HepG2 (cell line): ENCODE measurements around the gene PDE4D. TPM values are rescaled to one million over a fixed set of nuclear protein-coding genes. Genes with fewer than 3 reads are reported as not detected.

Experiments used
- ATAC-seq: fragments of 200-7000 bp; cut with Tn5 transposase; 3 replicates; pipeline ENCODE4 v1.9.1; 2020; ENCODE audit warnings: mild to moderate bottlenecking, moderate library complexity
- BruUV-seq: library from RNA; stranded (reverse); fragments of 400-500 nt; replicated peaks from 2 replicates; lab custom pipeline; 2021; lab: Mats Ljungman, UMichigan
- CTCF ChIA-PET: fragments of 300-600 bp; formaldehyde crosslinking; extraction: SDS; loops from one replicate; lab custom pipeline; 2021; ENCODE audit warnings: low total read pairs, inconsistent platforms, low intra/inter-chr PET ratio; lab: Yijun Ruan, JAX
- POLR2A ChIA-PET: fragments of 350-600 bp; sonication (Branson Sonifier 250); formaldehyde crosslinking; loops from one replicate; lab custom pipeline; 2020; ENCODE audit warnings: antibody characterized with exemption, inconsistent platforms; lab: Yijun Ruan, JAX
- DNase-seq: peaks from one replicate; pipeline ENCODE4 v3.0.0-alpha.2; 2015; ENCODE audit warnings: low spot score
- FAIRE-seq: peaks from 3 replicates; lab custom pipeline; 2011; peaks lifted over from hg19 to GRCh38; lab: Jason Lieb, UNC
- H2AFZ ChIP-seq: one replicate; pipeline ENCODE4 v1.6.1; 2011; ENCODE audit warnings: low read length, inconsistent platforms
- H3K27ac ChIP-seq: fragments of 300-600 bp; 3 replicates; pipeline ENCODE4 v1.8.0; 2011; ENCODE audit warnings: mixed run types, mild to moderate bottlenecking, mixed read lengths, low read length, inconsistent platforms; ENCODE audit not compliant: insufficient read depth; ENCODE audit errors: extremely low read length
- H3K27me3 ChIP-seq, 2 experiments: fragments of 200-600 bp in 1 of 2; 2 replicates in 1 of 2; 3 replicates in 1 of 2; pipeline versions ENCODE4 v1.6.0 to v1.8.0; 2011; ENCODE audit warnings: low read length in 2 of 2, mild to moderate bottlenecking in 2 of 2, moderate library complexity in 2 of 2, inconsistent platforms in 1 of 2; ENCODE audit not compliant: insufficient read depth in 2 of 2, control insufficient read depth in 1 of 2
- H3K36me3 ChIP-seq, 2 experiments: fragments of 200-600 bp in 1 of 2; replicated peaks in 1 of 2; 2 replicates in 1 of 2; 3 replicates in 1 of 2; pipeline versions ENCODE4 v1.5.1 to v1.8.0; 2011; ENCODE audit warnings: low read length in 2 of 2, inconsistent platforms in 1 of 2; ENCODE audit not compliant: insufficient read depth in 2 of 2, control insufficient read depth in 1 of 2
- H3K4me1 ChIP-seq: 2 replicates; pipeline ENCODE4 v1.5.1; 2012; ENCODE audit warnings: low read length, inconsistent platforms; ENCODE audit not compliant: insufficient read depth
- H3K4me2 ChIP-seq: 2 replicates; pipeline ENCODE4 v1.6.0; 2011; ENCODE audit warnings: low read depth, low read length, inconsistent platforms
- H3K4me3 ChIP-seq, 3 experiments: fragments of 200-600 bp in 1 of 3; sonication (generic), shearing (Covaris generic) in 1 of 3; replicated peaks in 1 of 3; 2 replicates each; pipeline ENCODE4 v1.5.1; 2011 to 2016; ENCODE audit warnings: low read length in 3 of 3, inconsistent platforms in 2 of 3, low read depth in 2 of 3, mild to moderate bottlenecking in 2 of 3, control low read depth in 1 of 3, mixed read lengths in 1 of 3; ENCODE audit not compliant: insufficient read depth in 1 of 3
- H3K79me2 ChIP-seq: one replicate; pipeline ENCODE4 v1.6.1; 2011; ENCODE audit warnings: low read length, inconsistent platforms; ENCODE audit not compliant: insufficient read depth
- H3K9ac ChIP-seq: 2 replicates; pipeline ENCODE4 v1.6.0; 2011; ENCODE audit warnings: mild to moderate bottlenecking, low read depth, low read length, inconsistent platforms; ENCODE audit not compliant: insufficient read depth
- H3K9me3 ChIP-seq: 2 replicates; pipeline ENCODE4 v1.5.1; 2012; ENCODE audit warnings: mild to moderate bottlenecking, low read length
- H4K20me1 ChIP-seq: 2 replicates; pipeline ENCODE4 v1.6.0; 2011; ENCODE audit warnings: inconsistent platforms, mild to moderate bottlenecking, low read length, moderate library complexity; ENCODE audit not compliant: insufficient read depth
- KLF12 ChIP-seq: sonication (generic); formaldehyde crosslinking; IDR thresholded peaks from 2 replicates; pipeline ENCODE4 v1.4.0; 2020; ENCODE audit warnings: missing genetic modification reagents, borderline replicate concordance
- SNAPC4 ChIP-seq: sonication (generic); formaldehyde crosslinking; IDR thresholded peaks from 2 replicates; pipeline ENCODE4 v1.4.0; 2020; ENCODE audit warnings: mild to moderate bottlenecking, missing genetic modification reagents
- ZBTB4 ChIP-seq: sonication (generic); formaldehyde crosslinking; IDR thresholded peaks from 2 replicates; pipeline ENCODE4 v1.4.0; 2020; ENCODE audit warnings: missing genetic modification reagents, mild to moderate bottlenecking, borderline replicate concordance
- ZNF138 ChIP-seq: sonication (generic); formaldehyde crosslinking; IDR thresholded peaks from 2 replicates; pipeline ENCODE4 v1.5.0; 2020; ENCODE audit warnings: mild to moderate bottlenecking, low read depth, missing genetic modification reagents
- ZNF407 ChIP-seq: sonication (generic); formaldehyde crosslinking; IDR thresholded peaks from one replicate; pipeline ENCODE4 v1.5.1; 2020; ENCODE audit warnings: mild to moderate bottlenecking, missing genetic modification reagents; ENCODE audit errors: not compliant biosample characterization
- WGBS: methylation state at CpG from one replicate; pipeline ENCODE4 v1.1.6; 2017; ENCODE audit warnings: low lambda C conversion rate; 5-methylcytosine and 5-hydroxymethylcytosine counted together
- in situ Hi-C: cut with HindIII; loops from 2 replicates; pipeline ENCODE4 v1.10.0; 2017; ENCODE audit warnings: low pct_unique_long_range_greater_than_20kb; ENCODE audit not compliant: extremely low pct_ligation_motif_present
- intact Hi-C: fragments of 100-400 bp; cut with micrococcal nuclease; formaldehyde crosslinking; loops from one replicate; pipeline ENCODE4 v1.10.0; 2022; ENCODE audit not compliant: unreplicated experiment
- polyA plus RNA-seq, 8 experiments: library from polyadenylated mRNA; depleted of rRNA in 3 of 8; stranded (reverse) in 7 of 8; unstranded in 1 of 8; fragments of >200 nt; fragmentation: Illumina TruSeq in 4 of 8; extraction: Trizol in 4 of 8; gene quantifications; 2 replicates each; pipeline versions ENCODE4 v1.2.1 to v1.2.3, GENCODE V29; 2011 to 2016; ENCODE audit warnings: low read depth in 4 of 8, missing spikeins in 1 of 8, mixed read lengths in 1 of 8; ENCODE audit not compliant: insufficient read depth in 1 of 8
- total RNA-seq, 5 experiments: library from RNA; depleted of rRNA; stranded (reverse); fragments of >200 nt; fragmentation: Illumina TruSeq; extraction: Trizol; gene quantifications; 2 replicates each; pipeline ENCODE4 v1.2.3, GENCODE V29; 2016; ENCODE audit warnings: low read depth in 1 of 5

PDE4D gene
- total and polyA plus RNA-seq, 2 of the 13 experiments (the other 11 are each of a cell fraction or from before 2014, with no cell fraction given), result 7.0 to 12.2 TPM

GRCh38 chr5:59543821-59544442, 349.6 kb downstream of the PDE4D start:
- DNase-seq (no peak), FAIRE-seq (no peak)
- H3K27ac ChIP-seq, result no peak overlapping the region
- TF ChIP-seq ZNF138 (CRISPR knock-in tag) (no peak), KLF12 (no peak), ZNF407 (CRISPR knock-in tag) (no peak), ZBTB4 (no peak), SNAPC4 (no peak)

More at GRCh38 chr5:59543821-59544442, 349.6 kb downstream of the PDE4D start:
- Histone ChIP-seq H3K4me2 (no peak overlapping the region), H4K20me1 (no peaks in the 10 kb centered on the region), H3K9me3 (no peaks in the 10 kb centered on the region), H3K27me3 (no peaks in the 10 kb centered on the region), H3K9ac (no peak overlapping the region), H3K79me2 (no peaks in the 10 kb centered on the region), H2AFZ (no peak overlapping the region), H3K4me1 (peaks cover 5% of the 10 kb centered on the region; the same call in 1 of the 2 replicates), H3K4me3 (no peak overlapping the region), H3K36me3 (no peaks in the 10 kb centered on the region)
- ChIA-PET CTCF (no interaction called here), POLR2A (no interaction called here)
- no TSS peak for BruUV-seq
- 22% methylated on average over 2 of the region's 2 CpGs for WGBS
- ATAC-seq, result no peak
- intact Hi-C loops, result no loop called here
- in situ Hi-C loops, result no loop called here
